K562 (cell line): ENCODE data around the gene SENP1. TPM values are rescaled to one million over a fixed set of nuclear protein-coding genes. Genes with fewer than 3 reads are reported as not detected.
A peak's percentile ranks its signal among the peaks of the same experiment; 100 is the strongest.

Experiments used
- DNMT1 ChIP-seq: fragments of 450-650 bp; IDR thresholded peaks from 2 replicates; pipeline ENCODE4 v1.6.1; 2016; ENCODE audit warnings: antibody characterized with exemption, mild to moderate bottlenecking
- ETS1 ChIP-seq: conservative IDR thresholded peaks from 2 replicates; pipeline ENCODE4 v1.6.1; 2011; ENCODE audit warnings: low read depth, mild to moderate bottlenecking, low read length; ENCODE audit not compliant: control insufficient read depth
- EZH2 ChIP-seq: IDR thresholded peaks from 2 replicates; pipeline ENCODE4 v1.6.1; 2012; ENCODE audit warnings: low read depth, mild to moderate bottlenecking, inconsistent platforms, low read length, borderline replicate concordance
- HEY1 ChIP-seq: fragments of 250-450 bp; sonication (Bioruptor Pico); IDR thresholded peaks from 2 replicates; pipeline ENCODE4 v1.5.0; 2020; ENCODE audit warnings: mild to moderate bottlenecking, moderate library complexity, borderline replicate concordance
- HNRNPL ChIP-seq: fragments of 200-400 bp; formaldehyde crosslinking; IDR thresholded peaks from 2 replicates; pipeline ENCODE4 v1.6.1; 2017; ENCODE audit warnings: low read depth, mild to moderate bottlenecking, low read length
- POLR2G ChIP-seq: fragments of 200-400 bp; formaldehyde crosslinking; IDR thresholded peaks from 2 replicates; pipeline ENCODE4 v1.6.1; 2017; ENCODE audit warnings: low read depth, mild to moderate bottlenecking, antibody characterized with exemption, low read length, moderate library complexity
- ZNF311 ChIP-seq: fragments of 250-450 bp; sonication (Bioruptor Pico); IDR thresholded peaks from 2 replicates; pipeline ENCODE4 v1.4.0; 2020; ENCODE audit warnings: mild to moderate bottlenecking, moderate library complexity
- ZNF324 ChIP-seq: fragments of 250-450 bp; sonication (Bioruptor Pico); IDR thresholded peaks from 2 replicates; pipeline ENCODE4 v1.4.0; 2020; ENCODE audit warnings: mild to moderate bottlenecking
- polyA plus RNA-seq, 8 experiments: library from polyadenylated mRNA; depleted of rRNA in 4 of 8; stranded (reverse) in 5 of 8; unstranded in 3 of 8; fragments of >200 nt; fragmentation: Nextera tagmentation in 2 of 8; fragmentation: Illumina TruSeq in 1 of 8; extraction: Ambion mirVana in 2 of 8; extraction: Trizol in 1 of 8; gene quantifications; 2 replicates each; pipeline versions ENCODE4 v1.2.1 to v1.2.3, GENCODE V29; 2011 to 2014; ENCODE audit warnings: inconsistent platforms in 1 of 8, missing spikeins in 1 of 8
- total RNA-seq, 7 experiments: library from RNA; depleted of rRNA in 6 of 7; stranded (reverse); fragments of >200 nt in 6 of 7; fragmentation: Illumina TruSeq in 2 of 7; extraction: Trizol in 2 of 7; gene quantifications; 2 replicates each; pipeline versions ENCODE4 v1.2.1 to v1.2.3, GENCODE V29; 2011 to 2021; ENCODE audit warnings: low replicate concordance in 1 of 7
- TF ChIP-seq, protein P1 (sequence below), 2 experiments: fragments of 450-650 bp; IDR thresholded peaks; 2 replicates each; pipeline ENCODE4 v1.6.1; 2018; ENCODE audit warnings: mild to moderate bottlenecking in 2 of 2, low read depth in 1 of 2; ENCODE audit not compliant: partially characterized antibody in 2 of 2
- TF ChIP-seq, protein P2 (sequence below): fragments of 250-450 bp; sonication (Bioruptor Pico); IDR thresholded peaks from 2 replicates; pipeline ENCODE4 v1.9.0; 2021; ENCODE audit warnings: mild to moderate bottlenecking, inconsistent platforms
- TF ChIP-seq, protein P3 (sequence below): fragments of 450-650 bp; IDR thresholded peaks from 2 replicates; pipeline ENCODE4 v1.6.1; 2016; ENCODE audit warnings: mild to moderate bottlenecking
- TF ChIP-seq, protein P4 (sequence below): fragments of 450-650 bp; formaldehyde crosslinking; IDR thresholded peaks from 2 replicates; pipeline ENCODE4 v1.4.0; 2020; ENCODE audit warnings: mild to moderate bottlenecking, moderate library complexity

Gene SENP1
- total and polyA plus RNA-seq, 9 of the 15 experiments (the other 6 are each of a cell fraction or from before 2014, with no cell fraction given): 15.5 to 59.0 (median 36.3) TPM

DNA sequence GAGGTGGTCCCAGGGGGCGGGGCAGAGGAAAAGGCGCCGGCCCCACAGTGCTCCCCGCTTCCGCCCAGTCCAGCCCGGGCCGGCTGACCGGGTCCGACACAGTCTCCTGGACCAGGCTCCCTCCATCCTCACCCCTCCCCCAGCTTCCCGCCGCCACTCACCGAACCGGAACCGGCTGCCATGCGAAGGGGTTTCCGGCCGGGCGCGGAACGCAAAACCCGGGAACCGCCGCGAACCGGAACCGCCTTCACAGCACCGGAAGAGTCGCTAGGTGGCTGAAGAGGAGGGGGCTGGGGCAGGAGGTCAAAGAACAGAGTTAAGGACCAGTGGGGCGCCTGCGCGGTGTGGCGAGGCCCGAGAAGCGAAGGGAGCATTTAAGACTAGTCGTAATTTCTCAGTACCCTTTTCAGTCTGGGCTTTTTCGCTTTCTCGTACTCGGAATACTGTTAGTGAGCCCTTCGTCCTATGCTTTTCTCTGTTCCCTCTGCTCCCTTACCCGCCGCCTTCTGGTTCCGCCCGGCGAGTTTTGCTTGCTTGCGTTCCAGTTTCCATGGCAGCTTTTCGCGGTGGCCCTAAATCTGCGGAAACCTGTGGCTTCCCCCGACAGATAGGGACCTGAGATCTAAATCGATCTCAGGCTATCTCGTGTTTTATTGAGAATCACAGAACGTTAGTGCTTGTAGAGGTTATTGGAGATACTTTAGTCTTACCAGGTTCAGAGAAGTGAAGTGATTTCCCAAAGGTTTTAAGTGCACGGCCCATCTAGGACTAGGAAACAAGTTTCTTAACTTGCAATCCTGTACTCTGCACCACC lies at the start of gene SENP1 (continued):
- no peak for TF ChIP-seq HEY1 (CRISPR knock-in tag)
- TF ChIP-seq EZH2: no peak
- TF ChIP-seq, protein P1, sequence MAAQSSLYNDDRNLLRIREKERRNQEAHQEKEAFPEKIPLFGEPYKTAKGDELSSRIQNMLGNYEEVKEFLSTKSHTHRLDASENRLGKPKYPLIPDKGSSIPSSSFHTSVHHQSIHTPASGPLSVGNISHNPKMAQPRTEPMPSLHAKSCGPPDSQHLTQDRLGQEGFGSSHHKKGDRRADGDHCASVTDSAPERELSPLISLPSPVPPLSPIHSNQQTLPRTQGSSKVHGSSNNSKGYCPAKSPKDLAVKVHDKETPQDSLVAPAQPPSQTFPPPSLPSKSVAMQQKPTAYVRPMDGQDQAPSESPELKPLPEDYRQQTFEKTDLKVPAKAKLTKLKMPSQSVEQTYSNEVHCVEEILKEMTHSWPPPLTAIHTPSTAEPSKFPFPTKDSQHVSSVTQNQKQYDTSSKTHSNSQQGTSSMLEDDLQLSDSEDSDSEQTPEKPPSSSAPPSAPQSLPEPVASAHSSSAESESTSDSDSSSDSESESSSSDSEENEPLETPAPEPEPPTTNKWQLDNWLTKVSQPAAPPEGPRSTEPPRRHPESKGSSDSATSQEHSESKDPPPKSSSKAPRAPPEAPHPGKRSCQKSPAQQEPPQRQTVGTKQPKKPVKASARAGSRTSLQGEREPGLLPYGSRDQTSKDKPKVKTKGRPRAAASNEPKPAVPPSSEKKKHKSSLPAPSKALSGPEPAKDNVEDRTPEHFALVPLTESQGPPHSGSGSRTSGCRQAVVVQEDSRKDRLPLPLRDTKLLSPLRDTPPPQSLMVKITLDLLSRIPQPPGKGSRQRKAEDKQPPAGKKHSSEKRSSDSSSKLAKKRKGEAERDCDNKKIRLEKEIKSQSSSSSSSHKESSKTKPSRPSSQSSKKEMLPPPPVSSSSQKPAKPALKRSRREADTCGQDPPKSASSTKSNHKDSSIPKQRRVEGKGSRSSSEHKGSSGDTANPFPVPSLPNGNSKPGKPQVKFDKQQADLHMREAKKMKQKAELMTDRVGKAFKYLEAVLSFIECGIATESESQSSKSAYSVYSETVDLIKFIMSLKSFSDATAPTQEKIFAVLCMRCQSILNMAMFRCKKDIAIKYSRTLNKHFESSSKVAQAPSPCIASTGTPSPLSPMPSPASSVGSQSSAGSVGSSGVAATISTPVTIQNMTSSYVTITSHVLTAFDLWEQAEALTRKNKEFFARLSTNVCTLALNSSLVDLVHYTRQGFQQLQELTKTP (IDR thresholded peaks at IDR 0.05; ENCODE audit: low read depth in 1 of 2, partially characterized antibody in 2 of 2): peak in 1 of 2 experiments; percentile 84
- TF ChIP-seq, protein P2, sequence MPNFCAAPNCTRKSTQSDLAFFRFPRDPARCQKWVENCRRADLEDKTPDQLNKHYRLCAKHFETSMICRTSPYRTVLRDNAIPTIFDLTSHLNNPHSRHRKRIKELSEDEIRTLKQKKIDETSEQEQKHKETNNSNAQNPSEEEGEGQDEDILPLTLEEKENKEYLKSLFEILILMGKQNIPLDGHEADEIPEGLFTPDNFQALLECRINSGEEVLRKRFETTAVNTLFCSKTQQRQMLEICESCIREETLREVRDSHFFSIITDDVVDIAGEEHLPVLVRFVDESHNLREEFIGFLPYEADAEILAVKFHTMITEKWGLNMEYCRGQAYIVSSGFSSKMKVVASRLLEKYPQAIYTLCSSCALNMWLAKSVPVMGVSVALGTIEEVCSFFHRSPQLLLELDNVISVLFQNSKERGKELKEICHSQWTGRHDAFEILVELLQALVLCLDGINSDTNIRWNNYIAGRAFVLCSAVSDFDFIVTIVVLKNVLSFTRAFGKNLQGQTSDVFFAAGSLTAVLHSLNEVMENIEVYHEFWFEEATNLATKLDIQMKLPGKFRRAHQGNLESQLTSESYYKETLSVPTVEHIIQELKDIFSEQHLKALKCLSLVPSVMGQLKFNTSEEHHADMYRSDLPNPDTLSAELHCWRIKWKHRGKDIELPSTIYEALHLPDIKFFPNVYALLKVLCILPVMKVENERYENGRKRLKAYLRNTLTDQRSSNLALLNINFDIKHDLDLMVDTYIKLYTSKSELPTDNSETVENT (CRISPR knock-in tag): no peak
- 0 out of 2 replicates have a peak, but pooled peaks have one; percentile 49 for TF ChIP-seq HNRNPL
- no peak for TF ChIP-seq ZNF324 (CRISPR knock-in tag)
- TF ChIP-seq ZNF311: no peak
- peak; percentile 86 for TF ChIP-seq ETS1
- TF ChIP-seq, protein P3, sequence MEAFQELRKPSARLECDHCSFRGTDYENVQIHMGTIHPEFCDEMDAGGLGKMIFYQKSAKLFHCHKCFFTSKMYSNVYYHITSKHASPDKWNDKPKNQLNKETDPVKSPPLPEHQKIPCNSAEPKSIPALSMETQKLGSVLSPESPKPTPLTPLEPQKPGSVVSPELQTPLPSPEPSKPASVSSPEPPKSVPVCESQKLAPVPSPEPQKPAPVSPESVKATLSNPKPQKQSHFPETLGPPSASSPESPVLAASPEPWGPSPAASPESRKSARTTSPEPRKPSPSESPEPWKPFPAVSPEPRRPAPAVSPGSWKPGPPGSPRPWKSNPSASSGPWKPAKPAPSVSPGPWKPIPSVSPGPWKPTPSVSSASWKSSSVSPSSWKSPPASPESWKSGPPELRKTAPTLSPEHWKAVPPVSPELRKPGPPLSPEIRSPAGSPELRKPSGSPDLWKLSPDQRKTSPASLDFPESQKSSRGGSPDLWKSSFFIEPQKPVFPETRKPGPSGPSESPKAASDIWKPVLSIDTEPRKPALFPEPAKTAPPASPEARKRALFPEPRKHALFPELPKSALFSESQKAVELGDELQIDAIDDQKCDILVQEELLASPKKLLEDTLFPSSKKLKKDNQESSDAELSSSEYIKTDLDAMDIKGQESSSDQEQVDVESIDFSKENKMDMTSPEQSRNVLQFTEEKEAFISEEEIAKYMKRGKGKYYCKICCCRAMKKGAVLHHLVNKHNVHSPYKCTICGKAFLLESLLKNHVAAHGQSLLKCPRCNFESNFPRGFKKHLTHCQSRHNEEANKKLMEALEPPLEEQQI: peak; percentile 69; the same call in 1 of the 2 replicates
- peak; percentile 91 for TF ChIP-seq POLR2G
- no peak; the same call in 1 of the 2 replicates for TF ChIP-seq DNMT1
- TF ChIP-seq, protein P4, sequence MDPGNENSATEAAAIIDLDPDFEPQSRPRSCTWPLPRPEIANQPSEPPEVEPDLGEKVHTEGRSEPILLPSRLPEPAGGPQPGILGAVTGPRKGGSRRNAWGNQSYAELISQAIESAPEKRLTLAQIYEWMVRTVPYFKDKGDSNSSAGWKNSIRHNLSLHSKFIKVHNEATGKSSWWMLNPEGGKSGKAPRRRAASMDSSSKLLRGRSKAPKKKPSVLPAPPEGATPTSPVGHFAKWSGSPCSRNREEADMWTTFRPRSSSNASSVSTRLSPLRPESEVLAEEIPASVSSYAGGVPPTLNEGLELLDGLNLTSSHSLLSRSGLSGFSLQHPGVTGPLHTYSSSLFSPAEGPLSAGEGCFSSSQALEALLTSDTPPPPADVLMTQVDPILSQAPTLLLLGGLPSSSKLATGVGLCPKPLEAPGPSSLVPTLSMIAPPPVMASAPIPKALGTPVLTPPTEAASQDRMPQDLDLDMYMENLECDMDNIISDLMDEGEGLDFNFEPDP (CRISPR knock-in tag): no peak
